HG03135 (cell line): ENCODE data around the gene ENPP7.

ENCODE experiments used
- ATAC-seq: cut with Tn5 transposase; IDR thresholded peaks from one replicate; pipeline ENCODE4 v1.9.1; 2021; ENCODE audit warnings: mild to moderate bottlenecking, moderate library complexity; ENCODE audit not compliant: unreplicated experiment

ENPP7 gene

DNA sequence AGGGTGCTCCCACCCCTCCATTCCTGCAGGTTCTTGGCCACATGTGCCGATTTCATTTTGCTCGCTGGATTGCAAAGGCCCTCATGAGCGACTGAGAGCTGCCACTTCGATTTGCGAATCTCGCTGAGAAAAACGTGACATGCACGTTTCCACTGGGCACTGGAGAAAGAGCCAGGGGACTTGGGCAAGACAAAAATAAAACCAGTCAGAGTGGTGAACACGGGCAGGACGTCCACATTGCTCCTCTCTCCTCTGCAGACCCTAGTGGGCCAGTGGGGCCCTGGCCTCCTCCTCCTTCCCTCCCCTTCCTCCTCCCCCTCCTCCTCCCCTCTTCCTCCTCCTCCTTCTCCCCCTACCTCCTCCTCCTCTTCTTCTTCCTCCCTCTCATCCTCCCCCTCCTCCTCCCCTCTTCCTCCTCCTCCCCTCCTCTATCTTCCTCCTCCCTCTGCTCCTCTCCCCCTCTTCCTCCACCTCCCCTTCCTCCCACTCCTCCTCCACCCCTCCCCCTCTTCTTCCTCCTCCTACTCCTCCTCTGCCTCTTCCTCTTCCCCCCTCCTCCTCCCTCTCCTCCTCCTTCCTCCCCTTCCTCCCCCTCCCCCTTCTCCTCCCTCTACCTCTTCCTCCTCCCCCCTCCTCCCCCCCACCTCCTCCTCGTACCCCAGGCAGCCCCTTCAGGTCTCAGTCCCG lies 28.1 kb upstream of the ENPP7 start:
- no peak for ATAC-seq

DNA sequence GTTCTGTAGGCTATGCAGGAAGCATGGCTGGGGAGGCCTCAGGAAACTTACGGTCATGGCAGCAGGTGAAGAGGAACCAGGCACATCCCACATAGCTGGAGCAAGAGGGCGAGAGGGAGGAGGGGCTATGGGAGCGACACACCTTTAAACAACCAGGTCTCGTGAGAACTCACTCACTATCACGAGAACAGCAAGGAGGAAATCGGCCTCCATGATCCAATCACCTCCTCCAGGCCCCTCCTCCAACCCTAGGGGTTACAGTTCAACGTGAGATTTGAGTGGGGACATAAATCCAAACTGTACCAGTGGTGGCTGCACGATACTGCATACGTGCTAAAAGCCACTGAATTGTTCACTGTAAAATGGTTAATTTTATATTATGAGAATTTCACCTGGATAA lies 26.1 kb upstream of the ENPP7 start:
- ATAC-seq, result no peak

DNA sequence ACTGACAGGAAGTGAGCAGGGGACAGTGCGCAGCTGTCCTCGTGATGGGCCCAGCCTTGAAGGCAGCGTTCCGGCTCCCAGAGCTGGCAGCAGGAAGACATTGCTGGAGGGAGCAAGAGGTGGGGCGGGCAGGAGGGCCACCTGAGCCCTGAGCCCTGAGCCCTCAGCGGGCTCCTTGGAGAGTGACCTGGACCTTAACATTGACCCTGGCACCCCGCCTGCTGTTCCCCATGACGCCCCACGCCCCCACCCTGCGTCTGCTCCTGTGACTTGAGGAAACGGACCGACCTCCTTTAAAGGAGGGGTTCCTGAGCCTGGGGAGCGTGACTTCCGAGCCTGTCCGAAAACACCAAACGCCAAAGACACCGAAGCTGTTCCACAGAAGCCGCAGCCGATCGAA lies 25.1 kb upstream of the ENPP7 start:
- ATAC-seq, result no peak

DNA sequence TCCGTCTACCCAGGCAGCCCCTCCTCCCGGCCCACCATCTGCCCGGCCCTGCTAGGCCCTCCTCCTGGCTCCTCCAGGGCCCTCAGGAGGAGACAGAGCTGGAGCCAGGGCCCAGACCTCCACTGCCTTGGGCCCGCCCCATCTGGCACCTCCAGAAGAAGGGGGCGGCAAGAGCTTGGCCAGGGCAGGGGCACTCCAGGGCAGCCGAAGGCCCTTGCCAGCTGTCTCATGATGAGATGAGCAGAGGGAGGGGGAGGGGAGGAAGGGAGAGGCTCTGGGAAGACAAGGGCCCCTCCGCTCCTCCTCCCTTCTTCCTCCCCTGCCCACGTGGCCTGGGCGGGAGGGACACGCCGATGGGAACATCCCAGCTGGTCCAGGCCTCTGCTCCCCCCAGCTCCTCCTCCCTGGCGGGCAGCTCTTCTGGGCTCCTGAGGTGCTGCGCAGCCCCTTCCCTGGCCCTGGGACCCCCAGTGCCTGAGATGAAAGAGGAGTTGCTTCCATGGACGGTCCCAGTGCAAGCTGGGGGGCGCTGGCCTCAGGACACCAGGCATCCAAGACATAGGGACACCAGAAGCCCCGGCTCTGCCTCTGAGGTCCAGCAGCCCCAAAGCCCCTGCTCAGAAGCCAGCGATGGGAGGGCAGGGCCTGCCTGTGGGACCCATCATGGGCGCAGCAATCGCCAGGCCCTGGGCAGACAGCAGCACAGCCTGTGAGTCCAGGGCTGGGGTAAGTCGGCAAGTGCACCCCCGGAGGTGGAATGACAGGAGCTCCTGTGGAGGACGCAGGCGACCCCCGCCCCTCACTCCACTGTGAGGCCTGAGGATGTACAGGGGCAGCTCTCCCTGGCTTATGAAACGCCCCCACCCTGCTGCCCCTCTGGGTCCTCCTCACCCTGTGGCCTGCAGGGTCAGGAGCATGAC lies 23.6 kb upstream of the ENPP7 start:
- ATAC-seq, result no peak

DNA sequence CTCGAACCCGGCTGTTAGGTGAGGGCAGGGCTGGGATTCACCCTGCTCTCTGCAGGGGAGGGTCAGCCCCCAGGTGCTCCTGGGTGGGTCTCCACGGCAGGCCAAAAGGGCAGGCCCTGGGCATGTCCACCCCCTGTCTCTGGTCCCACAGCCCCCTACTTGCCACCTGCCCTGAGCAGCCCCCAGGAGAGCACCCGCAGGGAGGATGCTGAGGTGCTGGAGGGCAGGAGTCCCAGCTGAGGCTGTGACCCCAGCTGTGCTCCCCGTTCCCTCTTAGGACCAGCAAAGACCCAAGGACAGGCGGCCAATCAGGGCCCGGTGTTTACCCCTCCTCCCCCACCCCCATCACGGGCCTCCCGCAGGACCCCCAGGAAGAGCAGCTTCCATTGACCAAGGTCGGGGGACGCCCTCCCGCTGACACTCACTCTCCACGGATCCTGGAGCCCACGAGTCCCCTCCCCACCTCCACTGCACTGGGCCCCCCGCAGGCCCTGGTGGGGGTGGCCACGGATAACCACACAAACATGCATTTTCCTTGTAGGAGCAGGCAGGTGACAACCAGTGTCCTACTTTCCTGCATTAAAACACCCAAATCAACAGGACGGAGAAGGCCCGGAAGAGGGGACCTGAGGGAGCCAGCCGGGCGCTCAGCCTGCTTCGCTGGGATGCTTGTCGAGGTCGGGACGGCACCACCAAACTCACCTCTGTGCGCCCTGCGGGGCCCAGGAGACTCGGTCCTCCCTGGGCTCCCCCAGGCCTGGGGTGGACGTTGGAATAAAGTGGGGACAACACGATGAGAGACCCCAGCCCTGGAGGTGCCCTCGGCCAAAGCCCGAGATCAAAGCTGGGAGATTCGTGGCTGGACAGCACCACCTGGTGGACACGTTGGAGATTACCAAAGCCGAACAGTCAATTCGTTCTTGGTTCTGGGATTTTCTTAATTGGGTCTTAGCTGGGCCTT lies 22.5 kb upstream of the ENPP7 start:
- ATAC-seq, result no peak

DNA sequence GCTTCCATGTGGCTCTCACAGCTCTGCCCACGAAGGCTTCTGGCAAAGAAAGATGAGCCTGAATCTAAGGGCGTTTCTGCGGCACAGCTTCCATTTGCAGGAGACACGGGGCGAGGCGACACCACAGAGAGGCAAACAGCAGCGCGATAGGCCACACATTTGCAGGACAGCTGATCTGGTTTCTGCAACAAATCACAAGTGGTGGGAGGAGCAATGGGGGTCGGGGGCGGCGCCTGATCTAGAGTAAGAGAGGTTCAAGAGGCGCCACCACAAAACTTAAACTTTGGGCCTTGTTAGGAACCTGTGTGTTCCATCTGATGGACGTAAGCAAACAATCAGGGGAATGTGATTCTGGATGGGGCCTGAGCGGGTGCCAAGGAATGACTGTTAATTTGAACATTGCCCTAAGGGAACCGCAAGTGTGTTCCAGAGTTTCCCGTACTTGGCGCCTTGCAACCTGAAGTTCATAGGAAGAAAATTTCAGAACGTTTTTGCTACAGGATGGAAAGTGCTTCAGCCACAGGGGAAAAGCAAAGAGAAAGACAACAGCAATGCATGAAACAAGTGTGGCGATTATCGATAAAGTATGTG lies 18.9 kb upstream of the ENPP7 start:
- no peak for ATAC-seq

DNA sequence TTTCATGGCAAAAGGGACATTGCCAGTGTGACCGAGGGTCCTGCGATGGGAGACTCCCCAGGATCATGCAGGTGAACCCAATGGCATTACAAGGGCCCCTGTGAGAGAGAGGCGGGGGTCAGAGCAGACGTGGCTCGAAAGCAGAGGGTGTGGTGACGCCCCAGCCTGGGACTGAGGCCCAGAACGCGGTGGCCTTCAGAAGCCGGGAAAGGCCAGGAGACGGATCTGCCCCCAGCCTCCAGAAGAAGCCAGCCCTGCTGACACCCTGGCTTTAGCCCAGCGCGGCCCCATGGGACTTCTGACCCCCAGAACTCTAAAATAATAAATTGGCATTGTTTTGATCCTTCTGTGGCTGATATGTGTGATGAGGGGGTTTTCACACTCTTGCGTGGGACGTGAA lies 17.4 kb upstream of the ENPP7 start:
- ATAC-seq, result no peak

DNA sequence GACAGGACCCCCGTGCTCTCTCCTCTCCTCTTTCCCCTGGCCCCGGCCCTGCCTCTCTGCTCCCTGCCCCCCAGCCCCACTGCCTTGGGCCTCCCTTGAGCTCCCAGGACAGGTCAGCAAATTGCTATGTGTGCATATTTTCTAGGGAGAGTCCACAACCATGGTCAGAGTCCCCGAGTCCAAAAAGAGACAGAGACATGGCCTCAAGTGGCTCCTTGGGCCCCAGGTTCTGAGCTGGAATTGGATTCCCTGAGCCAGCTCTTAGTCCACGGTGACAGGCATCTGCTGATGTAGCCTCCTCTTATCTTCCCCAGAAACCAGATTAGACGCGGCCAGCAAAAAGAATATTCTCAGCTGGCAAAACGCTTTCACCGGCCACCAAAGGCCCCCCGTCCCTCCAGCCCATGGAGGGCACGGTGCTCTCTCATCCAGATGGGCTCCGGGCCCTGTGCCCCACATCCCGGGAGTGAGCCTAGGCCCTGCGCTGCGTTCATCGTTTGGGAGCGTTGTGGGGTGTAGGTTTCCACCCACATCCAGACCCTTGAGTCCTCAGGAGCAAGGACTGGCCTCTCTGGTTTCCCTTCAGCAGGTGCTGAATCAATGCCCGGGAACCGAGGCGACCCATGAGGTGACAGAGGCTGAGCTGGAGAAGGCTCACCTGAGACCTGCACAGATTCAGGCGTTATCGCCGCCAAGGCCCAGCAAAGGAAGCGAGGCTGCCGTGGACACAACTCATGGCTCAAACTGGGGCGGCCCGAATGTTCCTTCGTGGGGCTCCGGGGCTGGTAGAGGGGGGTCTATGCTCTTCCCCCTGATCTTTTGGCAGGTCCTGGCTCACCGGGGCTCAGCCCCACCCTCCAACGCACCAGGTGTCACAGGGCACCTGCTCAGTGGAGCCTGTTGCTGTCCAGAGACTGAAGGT lies 16.3 kb upstream of the ENPP7 start:
- ATAC-seq, result no peak

DNA sequence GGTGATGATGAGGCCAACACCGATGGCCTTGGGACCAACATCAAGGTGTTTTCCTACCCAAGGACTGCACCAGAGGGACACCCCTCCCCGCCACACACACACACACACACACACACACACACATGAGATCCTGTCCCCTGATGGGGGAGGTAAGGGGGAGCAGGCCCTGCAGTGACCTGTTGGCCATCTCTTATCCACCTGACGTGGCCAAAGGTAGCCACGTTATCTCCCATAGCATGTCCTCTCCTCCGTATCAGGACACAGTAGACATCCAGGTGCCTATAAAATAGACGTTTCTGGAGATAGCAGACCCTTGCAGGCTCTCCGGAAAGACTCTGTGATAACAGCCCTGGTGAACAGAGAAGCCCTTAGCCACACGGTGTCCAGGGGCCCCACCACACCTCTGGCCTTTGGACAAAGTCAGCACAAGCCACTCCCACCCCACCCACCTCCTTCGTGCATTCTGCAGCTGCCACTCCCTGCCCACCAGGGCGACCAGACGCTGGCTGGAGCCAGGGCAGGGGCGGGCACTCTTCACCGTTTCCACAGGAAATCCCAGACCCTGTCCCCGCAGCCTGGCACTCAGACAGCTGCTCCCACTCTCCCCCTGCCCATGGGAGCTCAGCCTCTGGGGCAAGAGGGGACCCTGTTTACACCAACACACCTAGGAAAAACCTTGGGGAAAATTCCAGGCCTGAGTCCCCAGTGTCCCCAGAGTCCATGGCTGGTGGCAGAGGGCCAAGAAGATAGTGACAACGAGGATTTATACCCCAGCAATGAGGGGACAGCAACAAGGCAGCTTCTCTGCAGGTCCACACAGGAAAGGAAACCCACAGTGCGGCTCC lies 15.4 kb upstream of the ENPP7 start:
- no peak for ATAC-seq

DNA sequence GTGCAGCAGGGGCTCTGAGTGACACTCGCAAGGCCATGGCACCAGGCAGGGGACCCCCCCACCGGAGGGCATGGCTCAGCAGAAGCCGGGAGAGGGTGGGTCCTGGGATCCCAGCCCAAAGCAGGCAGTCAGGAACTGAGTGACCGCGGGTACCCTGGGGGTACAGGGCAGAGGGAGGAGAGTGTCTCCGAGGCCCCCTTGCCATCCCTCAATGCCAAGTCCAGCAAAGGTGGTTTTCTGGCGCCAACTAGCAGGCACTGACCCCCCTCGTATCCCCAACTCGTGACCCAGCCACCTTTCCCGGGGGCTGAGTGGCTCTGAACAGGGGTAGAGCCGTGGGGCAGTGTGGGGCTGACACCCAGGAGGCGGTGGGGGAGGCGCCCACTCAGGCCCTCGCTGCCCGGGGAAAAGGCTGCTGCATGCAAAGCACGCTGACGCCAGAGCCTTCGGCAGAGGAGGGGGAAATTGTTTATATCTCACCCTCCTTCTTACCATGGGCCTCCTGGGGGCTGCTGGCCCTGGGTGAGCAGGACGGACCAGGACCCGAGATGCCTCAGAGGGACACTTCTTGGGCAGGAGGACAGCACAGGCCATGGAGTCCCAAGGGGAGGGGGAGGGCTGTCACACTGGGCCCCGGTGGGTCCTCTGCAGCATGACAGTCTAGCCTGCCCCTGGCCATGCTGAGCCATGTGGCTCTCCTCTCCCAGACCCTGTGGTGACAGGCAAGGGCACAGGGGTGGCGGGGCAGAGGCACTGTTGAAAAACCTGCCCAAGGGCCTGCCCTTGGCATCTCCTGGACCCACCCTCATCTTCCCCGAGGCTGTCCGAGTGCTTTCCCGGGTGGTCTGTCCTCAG lies 14.6 kb upstream of the ENPP7 start:
- no peak for ATAC-seq

DNA sequence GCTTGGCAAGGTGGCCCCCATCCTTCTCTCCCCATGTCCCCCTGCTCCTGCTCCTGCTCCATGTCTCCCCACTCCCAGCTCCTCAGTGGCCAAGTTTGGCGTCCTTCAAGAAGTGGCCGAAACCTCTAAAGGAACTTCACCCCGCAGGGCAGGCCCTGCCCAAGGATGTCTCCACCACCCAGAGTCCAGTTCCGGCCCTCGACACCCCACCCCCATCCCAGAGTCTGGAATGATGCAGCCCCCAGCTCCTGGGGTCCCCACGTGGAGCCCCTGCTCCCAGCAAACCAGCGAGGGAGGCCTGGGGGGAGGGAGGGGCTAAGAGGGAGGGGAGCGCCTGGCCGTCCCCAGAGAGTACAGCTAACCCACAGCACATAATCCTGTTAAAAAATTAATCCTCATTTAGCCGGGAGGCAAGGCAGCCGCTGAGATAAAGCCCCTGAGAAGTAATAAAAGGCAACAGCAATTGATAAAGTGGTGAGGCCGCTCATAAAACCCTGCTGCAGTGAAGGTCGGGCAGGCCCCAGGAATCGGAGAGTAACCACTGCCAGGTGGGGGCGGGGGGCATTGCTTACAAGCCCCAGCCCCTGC lies 9.9 kb upstream of the ENPP7 start:
- ATAC-seq, result no peak

DNA sequence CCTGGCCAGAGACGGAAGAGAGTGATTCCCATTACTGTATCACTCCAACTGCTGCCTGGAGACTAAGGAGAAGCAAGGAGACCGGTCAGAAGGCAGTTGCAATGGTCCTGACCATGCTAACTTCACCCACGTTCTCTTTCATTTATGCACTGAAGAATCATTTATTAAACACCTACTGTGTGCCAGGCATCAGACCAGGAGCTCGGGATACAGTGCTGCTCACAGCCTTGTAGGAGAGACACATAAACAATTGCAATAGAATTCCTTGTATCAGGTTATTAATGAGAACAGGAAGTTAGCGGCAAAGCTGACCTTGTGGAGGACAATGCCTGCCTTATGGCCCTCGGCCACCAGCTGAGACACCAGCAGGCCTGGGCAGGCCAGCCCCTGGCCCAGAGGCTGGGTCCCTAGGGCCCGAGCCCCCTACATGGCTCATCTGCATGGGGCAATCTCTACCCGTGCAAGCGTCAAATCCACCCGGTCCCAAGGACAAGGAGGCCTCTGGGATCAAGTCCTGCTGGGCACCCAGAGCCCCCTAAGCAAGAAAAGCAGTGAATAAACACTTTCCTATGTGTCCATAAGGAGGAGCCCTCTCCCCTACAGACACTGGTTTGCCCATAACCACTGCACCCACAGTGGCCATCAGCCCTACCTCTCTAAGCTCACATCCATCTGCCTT lies 8.6 kb upstream of the ENPP7 start:
- no peak for ATAC-seq

DNA sequence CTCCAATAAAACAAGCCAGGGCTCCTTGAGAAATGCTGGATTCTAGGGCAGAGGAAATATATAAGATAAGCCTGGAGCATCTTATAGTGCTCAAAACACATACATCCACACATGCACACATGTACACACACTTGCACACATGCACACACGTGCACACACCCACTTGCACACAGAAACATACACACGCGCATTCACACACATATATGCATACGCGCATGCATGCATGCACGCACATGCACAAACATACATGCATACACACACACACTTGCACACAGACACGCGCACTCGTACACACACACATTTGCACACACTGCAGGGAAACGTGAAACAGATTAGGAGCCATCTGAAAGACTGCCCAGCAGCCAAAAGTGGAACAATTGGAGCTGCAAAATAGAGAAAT lies 8.0 kb upstream of the ENPP7 start:
- no peak for ATAC-seq

DNA sequence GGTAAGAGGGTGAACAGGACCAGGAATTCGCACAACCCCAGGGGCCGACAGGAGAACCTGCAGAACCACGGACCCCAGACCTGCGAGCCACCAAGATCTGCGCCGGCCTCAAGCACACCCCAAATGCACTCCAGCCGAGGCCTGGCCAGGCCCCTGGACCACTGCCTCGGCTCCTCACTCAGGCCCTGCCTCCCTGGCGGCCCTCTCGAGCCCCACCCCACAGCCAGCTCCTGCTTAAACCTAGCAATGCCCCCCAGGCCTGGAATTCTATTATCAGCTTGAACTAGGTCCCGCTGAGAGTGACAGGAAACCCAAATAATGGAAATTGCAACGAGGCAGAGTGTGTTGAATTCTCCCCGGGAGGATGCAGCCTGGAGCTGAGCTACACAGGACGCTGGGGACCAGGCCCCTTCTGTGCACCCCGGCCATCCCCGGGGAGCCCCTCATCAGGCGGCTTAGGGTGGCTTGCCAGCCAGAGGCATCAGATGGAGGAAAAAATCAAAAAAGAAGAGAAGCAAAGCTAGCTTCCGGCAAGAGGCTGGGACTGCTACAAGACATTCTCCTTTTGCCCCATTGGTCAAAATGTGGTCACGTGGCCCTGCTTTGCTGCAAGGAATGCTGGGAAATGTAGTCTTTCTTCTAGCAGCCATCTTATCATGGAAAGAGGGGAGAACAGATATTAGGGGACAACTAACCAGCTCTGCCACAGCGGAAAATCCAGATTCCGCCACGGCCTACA lies 2.4 kb upstream of the ENPP7 start:
- peak; percentile 57 for ATAC-seq

DNA sequence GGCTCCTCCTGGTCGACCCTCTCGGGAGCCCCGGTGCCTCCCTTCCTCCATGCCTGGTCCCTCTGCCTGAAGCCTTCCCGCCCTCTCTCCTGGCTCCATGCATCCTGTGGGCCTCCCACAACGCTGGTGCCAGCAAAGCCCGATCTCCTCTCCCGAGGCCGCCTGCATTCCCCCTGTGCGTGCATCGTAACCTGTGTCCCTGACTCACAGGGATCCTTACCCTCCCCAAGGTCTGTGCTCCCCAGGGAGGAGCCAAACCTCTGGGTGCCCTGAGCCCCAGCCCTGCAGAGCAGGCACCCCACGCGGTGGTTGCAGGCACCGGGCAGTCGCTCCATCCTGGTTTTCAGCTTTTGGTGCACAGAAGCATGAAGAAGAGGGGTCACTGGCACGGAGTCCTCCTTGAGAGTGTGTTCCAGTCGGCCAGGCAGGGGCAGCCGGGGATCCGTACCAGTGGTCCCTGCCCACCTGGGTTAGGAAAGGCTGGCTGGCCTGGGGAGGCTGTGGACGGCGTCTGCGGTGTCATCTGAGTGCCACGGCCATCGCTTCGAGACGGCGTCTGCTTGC lies 1.8 kb upstream of the ENPP7 start:
- peak; percentile 12 for ATAC-seq

DNA sequence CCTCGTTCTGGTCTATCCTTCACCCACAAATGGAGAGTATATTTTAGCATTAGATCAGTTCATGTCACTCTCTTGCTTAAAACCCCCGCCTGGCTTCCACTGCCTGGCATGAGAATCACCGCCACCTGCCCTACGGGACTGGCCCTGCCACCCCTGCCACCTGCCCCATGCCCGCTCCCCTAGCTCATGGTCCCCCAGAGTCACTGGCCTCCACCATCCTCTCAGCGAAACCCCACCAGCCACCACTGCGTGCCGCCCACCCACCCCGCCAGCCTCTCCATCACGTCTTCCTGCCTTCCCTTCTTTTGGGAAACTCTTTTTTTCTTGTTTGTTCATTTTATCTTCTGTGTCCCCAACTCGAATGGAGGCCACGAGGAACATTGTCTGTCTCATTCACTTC lies 982 bp upstream of the ENPP7 start:
- no peak for ATAC-seq
